ENCODE data around the gene NPHS1.
"Not testable (repeated sequence)": the region's sequence is repeated elsewhere in the genome, so short reads cannot be mapped to it uniquely, and the experiment has no call there.

NPHS1 gene

DNA sequence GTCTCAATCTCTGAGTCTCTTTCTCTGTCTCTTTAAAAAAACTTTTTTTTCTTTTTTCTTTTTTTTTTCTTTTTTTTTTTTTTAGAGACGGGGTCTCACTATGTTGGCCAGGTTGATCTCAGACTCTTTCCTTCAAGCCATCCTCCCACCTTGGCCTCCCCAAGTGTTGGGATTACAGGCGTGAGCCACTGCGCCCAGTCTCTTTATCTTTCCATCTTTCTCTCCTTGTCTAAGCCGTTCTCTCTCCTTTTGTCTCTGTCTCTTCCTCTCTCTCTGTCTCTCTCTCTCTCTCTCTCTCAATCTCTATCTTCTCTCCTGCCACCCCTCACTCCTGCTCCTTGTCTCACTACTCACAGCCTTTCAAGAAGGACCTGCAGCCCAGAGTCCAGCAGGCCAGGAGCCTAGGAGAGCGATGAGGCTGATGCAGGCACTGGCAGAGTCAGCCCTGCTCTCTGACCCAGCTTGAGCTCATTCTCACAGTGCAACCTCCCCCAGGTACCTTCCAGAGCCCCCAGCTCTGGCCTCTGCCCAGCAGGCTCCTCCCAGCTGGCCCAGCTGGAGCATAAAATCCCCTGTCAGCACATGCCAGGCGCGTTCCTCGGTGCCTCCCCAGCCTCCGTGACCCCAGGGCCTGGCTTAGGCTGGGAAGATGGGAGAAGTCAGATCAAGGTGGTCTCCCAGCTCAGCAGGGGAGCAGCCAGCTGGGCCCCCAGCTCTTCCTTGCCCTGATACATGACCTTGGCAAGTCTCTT is at the start of gene NPHS1:
Gene NPHS1 (minus strand): TSS at position 476 of the 752 bp plus-strand sequence. CDS start 667 bp downstream, outside the sequence.
- no peak for DNase-seq

DNA sequence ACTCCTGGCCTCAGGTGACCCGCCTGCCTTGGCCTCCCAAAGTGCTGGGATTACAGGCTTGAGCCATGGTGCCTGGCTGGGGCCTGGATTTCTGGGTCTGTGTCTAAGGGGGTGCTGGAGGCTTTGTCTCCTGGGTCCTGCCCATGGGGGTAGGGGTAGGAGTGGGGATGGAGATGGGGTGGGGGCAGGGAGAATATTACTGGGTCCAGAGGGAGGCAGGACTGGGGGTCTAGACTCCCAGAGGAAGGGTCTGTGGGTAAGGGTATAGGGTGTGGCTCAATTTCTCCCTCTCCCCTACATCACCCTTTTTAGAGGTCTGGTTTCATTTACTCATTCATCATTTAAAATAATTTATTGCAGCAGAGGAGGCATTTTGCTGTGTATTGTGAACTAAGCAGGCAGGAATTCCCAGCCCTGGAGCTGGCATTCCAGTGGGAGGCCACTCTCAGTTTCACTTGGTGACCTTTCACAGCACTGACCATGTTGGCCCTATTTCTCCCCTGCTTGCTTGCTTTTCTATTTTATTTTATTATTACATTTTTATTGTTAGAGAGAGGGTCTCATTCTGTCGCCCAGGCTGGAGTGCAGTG is 48.8 kb upstream of the NPHS1 start:
- DNase-seq: no peak

- peak; percentile 82 for DNase-seq
Measured at GRCh38 chr19:35899547-35900214, 47.4 kb upstream of the NPHS1 start.

GRCh38 chr19:35898499-35898809 is 46.1 kb upstream of the NPHS1 start:
- no peak for DNase-seq

DNA sequence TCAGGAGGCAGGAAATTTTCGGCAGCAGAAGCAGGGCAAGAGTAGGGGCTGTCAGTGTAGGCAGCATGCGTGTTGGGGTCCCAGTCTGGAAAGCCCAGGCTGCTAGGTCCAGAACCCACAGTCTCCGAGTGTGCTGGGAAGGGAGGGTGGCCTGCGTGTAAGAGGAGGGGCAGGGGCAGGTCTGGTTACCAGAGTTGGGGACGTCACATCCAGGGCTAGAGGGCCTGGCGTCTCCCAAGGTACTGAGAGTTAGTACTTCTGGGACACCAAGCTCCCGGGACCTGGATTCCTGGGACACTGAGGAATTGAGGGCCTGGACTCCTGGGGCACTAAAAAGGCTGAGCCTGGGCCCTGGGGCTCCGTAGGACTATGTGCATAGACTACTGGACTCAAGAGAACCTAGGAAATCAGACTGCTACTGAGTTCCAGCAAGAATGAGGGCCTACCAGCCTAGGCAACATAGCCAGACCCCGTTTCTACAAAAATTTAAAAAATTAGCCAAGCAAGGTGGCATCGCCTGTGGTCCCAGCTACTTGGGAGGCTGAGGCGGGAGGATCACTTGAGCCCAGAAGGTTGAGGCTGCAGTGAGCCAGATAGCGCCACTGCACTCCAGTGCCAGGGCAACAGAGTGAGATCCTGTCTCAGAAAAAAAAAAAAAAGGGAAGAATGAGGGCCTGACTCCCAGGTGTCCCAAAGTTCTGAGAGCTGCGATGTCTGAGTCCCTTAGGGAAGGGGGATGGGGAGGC is 45.6 kb upstream of the NPHS1 start:
- DNase-seq: no peak

DNA sequence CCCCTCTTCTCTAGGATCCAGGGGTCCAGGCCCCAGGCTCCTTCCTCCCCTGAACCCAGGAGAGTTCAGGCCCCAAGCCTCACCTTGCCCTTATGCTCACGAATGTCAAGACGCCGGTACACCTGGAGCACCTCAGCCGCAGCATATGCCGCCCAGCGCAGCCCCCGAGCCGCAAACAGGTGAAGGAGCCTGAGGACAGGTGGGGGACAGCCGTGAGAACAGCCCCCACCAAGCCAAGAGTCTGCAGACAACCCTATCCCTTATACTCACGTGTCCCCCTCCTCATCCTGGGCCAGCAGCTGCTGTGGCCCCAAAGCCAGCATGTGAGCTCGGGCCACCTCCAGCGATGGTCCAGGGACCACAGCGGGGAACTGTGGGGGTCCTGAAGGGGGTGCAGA is 44.3 kb upstream of the NPHS1 start:
- DNase-seq: no peak

DNA sequence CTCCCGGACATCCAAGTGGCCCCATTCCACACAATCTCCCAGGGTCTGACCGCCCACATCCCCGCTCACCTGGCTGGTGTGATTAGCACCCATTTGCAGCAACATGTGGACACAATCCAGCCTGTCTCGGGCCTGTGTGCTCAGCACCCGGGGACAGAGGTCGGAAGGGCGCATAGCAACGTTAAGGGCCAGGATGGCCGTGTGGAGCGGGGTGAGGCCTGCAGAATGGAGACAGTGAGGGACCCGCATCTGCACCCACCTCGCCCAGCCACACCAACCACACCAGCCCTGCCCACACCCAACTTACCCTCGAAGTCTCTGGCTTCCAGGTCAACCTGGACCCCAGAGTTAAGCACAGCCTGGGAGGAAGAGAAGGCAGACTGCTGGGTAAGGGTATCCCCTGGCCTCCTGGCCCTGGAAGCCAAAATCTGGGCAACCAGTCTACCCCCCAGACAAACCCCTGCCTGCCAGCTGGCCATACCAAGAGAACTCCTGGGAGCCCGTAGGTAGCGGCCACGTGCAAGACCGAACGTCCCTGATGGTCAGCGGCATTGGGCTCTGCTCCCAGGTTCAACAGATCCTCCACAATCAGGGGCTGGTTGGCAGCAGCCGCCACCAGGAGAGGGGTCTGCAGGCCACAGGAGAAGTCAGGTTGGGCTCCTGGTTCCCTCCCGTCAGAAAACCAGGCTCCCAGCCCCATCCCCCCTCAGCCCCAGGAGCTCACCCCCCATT is 43.8 kb upstream of the NPHS1 start:
- no peak for DNase-seq

DNA sequence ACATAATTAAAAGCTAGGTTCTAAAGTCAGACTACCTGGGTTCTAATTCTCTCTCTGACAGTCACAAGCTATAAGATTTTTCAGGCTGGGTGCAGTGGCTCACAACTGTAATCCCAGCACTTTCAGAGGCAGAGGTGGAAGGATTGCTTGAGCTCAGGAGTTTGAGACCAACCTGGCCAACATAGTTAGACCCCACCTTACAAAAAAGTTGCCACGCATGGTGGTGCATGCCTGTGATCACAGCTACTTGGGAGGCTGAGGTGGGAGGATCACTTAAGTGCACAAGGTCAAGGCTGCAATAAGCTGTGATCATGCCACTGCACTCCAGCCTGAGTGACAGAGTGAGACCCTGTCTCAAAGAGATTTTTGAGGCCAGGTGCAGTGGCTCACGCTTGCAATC is 42.0 kb upstream of the NPHS1 start:
- no peak for DNase-seq

GRCh38 chr19:35891819-35892218 is 39.5 kb upstream of the NPHS1 start:
- DNase-seq: not testable (repeated sequence)

DNA sequence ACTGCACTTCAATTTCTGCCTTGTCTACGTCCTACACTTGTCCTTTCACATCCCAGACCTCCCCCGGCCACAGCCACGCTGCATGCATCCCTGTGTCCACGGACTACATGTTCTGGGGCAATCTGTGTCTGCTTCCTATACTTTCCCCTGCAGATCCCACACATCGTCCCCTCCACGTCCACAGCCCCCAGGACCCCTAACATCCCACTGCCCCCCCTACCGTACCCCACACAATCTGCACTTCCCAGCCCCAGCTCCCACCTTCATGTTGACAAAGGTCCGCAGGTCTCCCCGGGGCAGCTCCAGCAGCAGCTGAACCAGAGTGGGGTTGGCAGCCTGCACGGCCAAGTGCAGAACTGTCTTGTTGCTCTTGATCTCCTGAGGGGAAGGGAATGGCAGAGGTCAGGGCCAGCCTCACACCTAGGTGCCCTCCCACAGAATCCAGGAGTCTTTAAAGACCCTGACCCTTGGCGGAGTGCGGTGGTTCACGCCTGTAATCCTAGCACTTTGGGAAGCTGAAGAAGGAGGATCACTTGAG is 37.9 kb upstream of the NPHS1 start:
- DNase-seq: no peak

DNA sequence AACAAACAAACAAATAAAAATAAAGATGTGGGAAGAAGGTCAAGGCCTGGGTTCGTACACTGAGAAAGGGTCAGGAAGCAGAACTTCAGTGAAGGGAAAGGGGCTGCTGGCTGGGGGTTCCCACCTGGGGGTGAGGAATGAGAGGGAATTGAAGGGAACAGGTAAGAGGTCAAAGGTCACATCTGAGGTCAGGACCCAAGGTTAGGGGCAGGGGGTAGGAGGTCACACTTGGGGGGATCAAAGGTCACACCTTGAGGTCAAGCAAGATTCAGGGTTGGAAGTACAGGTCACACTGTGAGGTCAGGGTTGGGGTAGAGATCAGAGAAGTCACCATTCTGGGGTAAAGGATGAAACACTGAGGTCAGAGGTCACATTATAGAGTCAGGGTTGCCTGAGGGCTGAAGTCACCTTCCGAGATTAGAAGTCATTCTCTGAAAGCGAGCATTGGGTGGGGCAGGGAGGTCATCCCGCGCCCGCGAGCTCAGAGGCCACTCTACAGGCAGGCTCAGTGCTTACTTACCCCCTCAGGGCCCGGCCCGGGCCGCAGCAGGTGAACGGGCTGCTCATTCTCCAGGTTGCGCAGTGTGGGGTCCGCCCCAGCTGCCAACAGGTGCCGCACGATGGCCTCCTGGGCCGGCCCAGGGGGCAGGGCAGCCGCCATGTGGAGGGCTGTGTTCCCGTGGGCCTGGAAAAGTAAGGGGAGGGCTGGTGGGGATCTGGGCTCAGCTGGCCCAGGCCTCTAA is 37.2 kb upstream of the NPHS1 start:
- DNase-seq: no peak

DNA sequence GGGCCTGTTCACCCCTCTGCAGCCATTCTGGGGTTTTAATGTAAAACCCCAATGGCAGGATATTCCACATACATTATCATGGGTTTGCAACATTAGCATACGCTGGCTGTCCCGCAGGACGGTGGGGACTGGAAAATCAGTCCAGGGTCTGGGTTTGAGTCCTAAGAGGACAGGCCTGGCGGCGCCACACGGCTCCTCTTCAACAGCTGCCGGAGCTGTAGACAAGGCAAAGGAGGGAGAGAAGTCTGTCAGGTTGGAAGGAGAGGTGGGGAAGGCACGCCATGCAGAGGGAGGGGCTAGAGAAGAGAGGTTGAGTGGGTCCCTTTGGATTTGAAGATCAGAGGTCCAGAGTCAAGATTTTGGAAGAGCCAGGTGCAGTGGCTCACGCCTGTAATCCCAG is 36.1 kb upstream of the NPHS1 start:
- DNase-seq: no peak

- no peak for DNase-seq
Measured at GRCh38 chr19:35887197-35887596, 34.9 kb upstream of the NPHS1 start.

DNA sequence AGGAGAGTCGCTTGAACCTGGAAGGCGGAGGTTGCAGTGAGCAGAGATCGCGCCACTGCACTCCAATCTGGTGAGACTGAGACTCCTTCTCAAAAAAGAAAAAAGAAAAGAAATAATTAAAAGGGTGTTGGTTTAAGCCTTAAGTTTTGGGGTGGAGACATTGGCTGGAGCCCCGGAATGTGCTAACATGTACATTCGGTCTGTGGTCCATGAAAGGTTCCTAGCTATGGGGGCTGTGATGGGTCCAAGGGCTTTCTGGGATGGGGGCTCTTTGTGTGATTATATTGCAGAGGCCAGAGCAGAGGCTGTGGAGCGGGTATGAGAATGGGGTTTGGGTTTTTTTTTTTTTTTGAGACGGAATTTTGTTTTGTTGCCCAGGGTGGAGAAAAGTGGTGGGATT is 33.6 kb upstream of the NPHS1 start:
- DNase-seq: no peak

- no peak for DNase-seq
Measured at GRCh38 chr19:35885225-35885738, 33.0 kb upstream of the NPHS1 start.

DNA sequence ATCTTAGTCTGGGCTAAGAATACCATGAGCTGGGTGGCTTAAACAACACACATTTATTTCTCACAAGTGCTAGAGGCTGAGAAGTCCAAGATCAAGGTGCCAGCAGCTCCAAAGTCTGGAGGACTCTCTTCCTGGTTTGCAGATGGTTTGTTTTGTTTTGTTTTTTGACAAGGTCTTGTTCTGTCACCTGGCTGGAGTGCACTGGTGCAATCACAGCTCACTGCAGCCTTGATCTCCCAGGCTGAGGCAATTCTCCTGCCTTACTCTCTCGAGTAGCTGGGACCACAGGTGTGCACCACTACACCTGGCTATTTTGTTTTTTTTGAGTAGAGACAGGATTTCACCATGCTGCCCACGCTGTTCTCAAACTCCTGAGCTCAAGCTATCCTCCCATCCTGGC is 31.6 kb upstream of the NPHS1 start:
- no peak for DNase-seq

DNA sequence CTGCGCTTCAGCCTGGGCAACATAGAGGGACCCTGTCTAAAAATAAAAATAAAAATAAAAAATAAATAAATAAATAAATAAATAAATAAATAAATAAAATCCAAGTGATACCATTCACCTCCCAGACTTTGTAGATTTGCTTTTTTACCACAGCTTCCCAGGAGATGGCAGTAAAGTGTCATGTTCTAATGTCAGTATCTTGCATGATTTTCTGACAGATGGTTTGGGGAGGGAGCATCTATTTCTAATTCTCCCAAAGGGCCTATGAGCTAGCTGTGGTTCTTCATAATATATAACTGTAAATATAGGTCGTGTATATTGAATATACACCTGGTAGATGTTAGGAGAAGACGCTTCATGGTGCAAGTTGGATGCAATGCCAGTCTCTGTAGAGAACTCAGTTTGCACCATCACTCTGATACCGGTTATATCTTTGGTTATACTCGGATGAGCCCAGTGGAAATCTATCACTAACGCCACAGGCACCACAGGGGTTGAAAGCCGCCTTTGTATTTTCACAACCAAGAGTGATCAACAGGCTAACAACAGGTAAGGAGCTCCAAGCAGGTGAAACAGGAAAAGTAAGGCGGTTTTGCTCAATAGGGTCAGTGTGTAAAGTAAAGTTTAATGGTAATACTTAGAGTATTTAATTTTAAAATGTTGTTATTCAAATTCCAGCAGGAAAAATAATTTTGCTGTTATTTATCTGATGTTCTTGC is 30.0 kb upstream of the NPHS1 start:
- DNase-seq: no peak

DNA sequence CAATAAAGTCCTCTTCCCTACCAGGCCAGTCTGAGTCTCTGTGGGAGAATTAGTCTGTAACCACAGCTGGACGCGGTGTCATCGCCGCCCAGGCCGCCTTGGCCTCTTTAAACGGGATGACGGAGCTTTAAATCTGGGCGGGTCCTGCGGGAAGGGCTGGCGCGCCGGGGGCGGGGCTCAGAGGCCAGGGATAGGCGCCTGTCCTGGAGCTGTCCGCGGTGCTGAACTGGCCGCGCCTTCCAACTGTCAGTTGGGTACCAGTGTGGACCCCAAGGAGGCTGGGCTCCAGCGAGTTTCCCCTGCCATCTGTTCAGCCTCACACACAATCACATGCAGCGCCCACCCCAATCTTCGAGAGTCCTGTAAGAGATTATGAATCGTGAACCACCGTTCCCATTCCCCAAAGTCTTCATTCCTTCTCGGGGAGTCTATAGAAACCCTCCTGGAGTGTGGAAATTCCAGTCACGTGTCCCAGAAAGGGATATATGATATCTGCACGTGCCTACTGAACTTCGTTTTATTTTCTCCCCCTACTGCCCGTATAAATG is 27.5 kb upstream of the NPHS1 start:
- no peak for DNase-seq

- no peak for DNase-seq
Measured at GRCh38 chr19:35879068-35879467, 26.8 kb upstream of the NPHS1 start.

- DNase-seq: no peak
Measured at GRCh38 chr19:35874392-35874930, 22.2 kb upstream of the NPHS1 start.

Measured in activated T-cell treated with anti-CD3 and anti-CD28 coated beads for 4 hours (primary cell).